GM21825 (cell line): Measurements from ENCODE around the gene ZNF628.
A peak's percentile ranks its signal among the peaks of the same experiment; 100 is the strongest.

Source experiments
- ATAC-seq: cut with Tn5 transposase; IDR thresholded peaks from one replicate; pipeline ENCODE4 v1.9.1; 2021; ENCODE audit warnings: mild to moderate bottlenecking, moderate library complexity; ENCODE audit not compliant: unreplicated experiment

ZNF628 gene

GRCh38 chr19:55449469-55449868, 26.9 kb upstream of the ZNF628 start:
- ATAC-seq, result no peak

- no peak for ATAC-seq
These were observed 25.1 kb upstream of the ZNF628 start for GRCh38 chr19:55451163-55451964.

- no peak for ATAC-seq
These were observed 24.3 kb upstream of the ZNF628 start for GRCh38 chr19:55451965-55452748.

- no peak for ATAC-seq
These were observed 23.6 kb upstream of the ZNF628 start for GRCh38 chr19:55452749-55453346.

- ATAC-seq, result no peak
These were observed 22.7 kb upstream of the ZNF628 start for GRCh38 chr19:55453511-55454260.

GRCh38 chr19:55454787-55455243, 21.6 kb upstream of the ZNF628 start:
- no peak for ATAC-seq

- no peak for ATAC-seq
These were observed 20.7 kb upstream of the ZNF628 start for GRCh38 chr19:55455576-55456235.

GRCh38 chr19:55456347-55456746, 20.1 kb upstream of the ZNF628 start:
- ATAC-seq, result no peak

GRCh38 chr19:55457683-55458457, 18.5 kb upstream of the ZNF628 start:
- no peak for ATAC-seq

GRCh38 chr19:55459551-55459949, 16.9 kb upstream of the ZNF628 start:
- ATAC-seq, result no peak

- ATAC-seq, result no peak
These were observed 16.3 kb upstream of the ZNF628 start for GRCh38 chr19:55459950-55460657.

GRCh38 chr19:55460670-55461258, 15.7 kb upstream of the ZNF628 start:
- ATAC-seq, result no peak

- peak; percentile 84 for ATAC-seq
These were observed 15.0 kb upstream of the ZNF628 start, which contains the start of gene ISOC2 for GRCh38 chr19:55461259-55461973. ISOC2 (minus strand) TSS chr19:55461642; CDS start chr19:55456486, 5,156 bp downstream.

- no peak for ATAC-seq
These were observed 14.3 kb upstream of the ZNF628 start for GRCh38 chr19:55461974-55462626.

GRCh38 chr19:55462722-55463121, 13.7 kb upstream of the ZNF628 start:
- ATAC-seq, result no peak

- ATAC-seq, result no peak
These were observed 12.8 kb upstream of the ZNF628 start for GRCh38 chr19:55463583-55464031.

- ATAC-seq, result no peak
These were observed 12.3 kb upstream of the ZNF628 start for GRCh38 chr19:55464039-55464661.
